AML-193 (cell line): ENCODE results near the gene DUOX1.

ENCODE experiments used
- DNase-seq, 2 experiments: peaks; one replicate each; lab custom pipeline; 2025; lab: John Stamatoyannopoulos, UW

DUOX1 gene

GRCh38 chr15:45187894-45188830, 58.4 kb downstream of the DUOX1 start, which contains the start of gene SHF:
TSS of gene SHF (minus strand) at chr15:45187966. CDS start at chr15:45187951, 15 bp downstream.
- no peak for DNase-seq

- DNase-seq: peak in 1 of 2 experiments; percentile 18
These were observed 67.7 kb downstream of the DUOX1 start for GRCh38 chr15:45197512-45197911.

GRCh38 chr15:45198337-45199135, 68.7 kb downstream of the DUOX1 start:
- peak; percentile 93 to 94 for DNase-seq

- no peak for DNase-seq
These were observed 69.5 kb downstream of the DUOX1 start for GRCh38 chr15:45199136-45199810.

GRCh38 chr15:45200001-45200798, 70.4 kb downstream of the DUOX1 start:
- DNase-seq: peak; percentile 84 to 87

- peak; percentile 49 to 58 for DNase-seq
These were observed 71.2 kb downstream of the DUOX1 start for GRCh38 chr15:45200799-45201556.

GRCh38 chr15:45201557-45201859, 71.7 kb downstream of the DUOX1 start:
- no peak for DNase-seq

GRCh38 chr15:45201869-45202268, 72.1 kb downstream of the DUOX1 start:
- DNase-seq: no peak

- no peak for DNase-seq
These were observed 73.4 kb downstream of the DUOX1 start for GRCh38 chr15:45203182-45203581.

GRCh38 chr15:45205192-45205591, 75.4 kb downstream of the DUOX1 start:
- peak; percentile 57 to 70 for DNase-seq

GRCh38 chr15:45212493-45212892, 82.7 kb downstream of the DUOX1 start:
- DNase-seq: no peak
